Left ventricle myocardium superior (tissue), 1 donor: Measurements from ENCODE around the gene SIPA1L3. TPM values are rescaled to one million over a fixed set of nuclear protein-coding genes. Genes with fewer than 3 reads are reported as not detected.

Experiments
- ATAC-seq: fragments of 200-7000 bp; cut with Tn5 transposase; one replicate; pipeline ENCODE4 v1.9.1; 2020; ENCODE audit warnings: mild to moderate bottlenecking, moderate library complexity
- DNase-seq: peaks from one replicate; pipeline ENCODE4 v3.0.0-alpha.2; 2020
- intact Hi-C: fragments of 100-400 bp; cut with micrococcal nuclease; formaldehyde crosslinking; loops from one replicate; pipeline ENCODE4 v1.11.0; 2022
- total RNA-seq: library from RNA; stranded (reverse); fragmentation: NEBNext Ultra II Directional; extraction: Animal tissue kit (Norgen Biotek cat#: 25700); gene quantifications from one replicate; pipeline ENCODE4 v1.2.1, GENCODE V29; 2021
- donor health status: DM: no; HTN: yes; CAD: no; lungs with severe emphysema.

Gene SIPA1L3
- total RNA-seq, 1 donor from 2014 or later, result 10.5 TPM

GRCh38 chr19:38183251-38183897 is 276.4 kb downstream of the SIPA1L3 start:
- DNase-seq, result peak; percentile 68
- ATAC-seq, result peak; percentile 85
- intact Hi-C loops, result no loop called here

GRCh38 chr19:38184815-38185214 is 277.8 kb downstream of the SIPA1L3 start:
- ATAC-seq, result no peak
- intact Hi-C loops, result no loop called here
- DNase-seq, result peak; percentile 38

GRCh38 chr19:38185562-38185961 is 278.6 kb downstream of the SIPA1L3 start:
- ATAC-seq (no peak), DNase-seq (no peak)

GRCh38 chr19:38190061-38190460 is 283.1 kb downstream of the SIPA1L3 start:
- intact Hi-C loops, result no loop called here
- ATAC-seq (no peak), DNase-seq (no peak)

More at GRCh38 chr19:38185562-38185961, 278.6 kb downstream of the SIPA1L3 start:
- intact Hi-C loops, result no loop called here

- intact Hi-C loops, result no loop called here
- no peak for ATAC-seq
- DNase-seq, result no peak
Observed at GRCh38 chr19:38190793-38191192, 283.8 kb downstream of the SIPA1L3 start.

GRCh38 chr19:38191747-38192146 is 284.7 kb downstream of the SIPA1L3 start:
- ATAC-seq, result no peak
- DNase-seq, result no peak
- intact Hi-C loops, result no loop called here

- no peak for DNase-seq
- no peak for ATAC-seq
- intact Hi-C loops, result no loop called here
Observed at GRCh38 chr19:38193445-38193844, 286.4 kb downstream of the SIPA1L3 start.

GRCh38 chr19:38194061-38194701 is 287.2 kb downstream of the SIPA1L3 start:
- ATAC-seq, result no peak
- DNase-seq, result no peak
- intact Hi-C loops, result no loop called here

- intact Hi-C loops, result no loop called here
- ATAC-seq (no peak), DNase-seq (no peak)
Observed at GRCh38 chr19:38195237-38195636, 288.2 kb downstream of the SIPA1L3 start.

GRCh38 chr19:38196245-38196837 is 289.3 kb downstream of the SIPA1L3 start:
- intact Hi-C loops, result no loop called here
- ATAC-seq (no peak), DNase-seq (no peak)

GRCh38 chr19:38196948-38197656 is 290.1 kb downstream of the SIPA1L3 start:
- DNase-seq, result no peak
- intact Hi-C loops, result no loop called here
- ATAC-seq, result no peak

- DNase-seq, result no peak
- intact Hi-C loops, result no loop called here
- ATAC-seq, result no peak
Observed at GRCh38 chr19:38197937-38198704, 291.1 kb downstream of the SIPA1L3 start.

- no peak for ATAC-seq
- intact Hi-C loops, result no loop called here
- DNase-seq, result no peak
Observed at GRCh38 chr19:38199340-38199739, 292.3 kb downstream of the SIPA1L3 start.

GRCh38 chr19:38201731-38202130 is 294.7 kb downstream of the SIPA1L3 start:
- no peak for ATAC-seq
- no peak for DNase-seq
- intact Hi-C loops, result no loop called here

GRCh38 chr19:38202504-38202903 is 295.5 kb downstream of the SIPA1L3 start:
- no peak for ATAC-seq
- intact Hi-C loops, result no loop called here
- DNase-seq, result no peak

GRCh38 chr19:38203197-38203596 is 296.2 kb downstream of the SIPA1L3 start:
- intact Hi-C loops, result no loop called here
- DNase-seq, result no peak
- no peak for ATAC-seq

GRCh38 chr19:38204096-38204495 is 297.1 kb downstream of the SIPA1L3 start:
- DNase-seq (no peak), ATAC-seq (no peak)
- intact Hi-C loops, result no loop called here

GRCh38 chr19:38204728-38205127 is 297.7 kb downstream of the SIPA1L3 start:
- ATAC-seq (no peak), DNase-seq (no peak)
- intact Hi-C loops, result no loop called here

- DNase-seq (no peak), ATAC-seq (no peak)
- intact Hi-C loops, result no loop called here
Observed at GRCh38 chr19:38206006-38206745, 299.2 kb downstream of the SIPA1L3 start.
